Measurements from ENCODE around the gene AGAP2. TPM values are rescaled to one million over a fixed set of nuclear protein-coding genes. Genes with fewer than 3 reads are reported as not detected.
A peak's percentile ranks its signal among the peaks of the same experiment; 100 is the strongest.

Gene AGAP2
- 1 to 10 TPM; 2.0 to 7.3 (median 5.8) TPM for total RNA-seq

- 31 to 48% methylated on average over 34 of the region's 36 CpGs for WGBS, 2 donors
- Histone ChIP-seq H3K4me1 (peaks cover 26 to 50% (median 36%) of the 10 kb centered on the region in 4 donors), H3K27me3 (peaks cover 1 to 50% (median 22%) of the 10 kb centered on the region in 4 donors), H3K27ac (no peak within 1 kb of the TSS), H3K9me3 (no peaks in the 10 kb centered on the region), H3K36me3 (peaks cover 0 to 1% (median 0%) of the 10 kb centered on the region in 4 donors), H3K4me3 (peak within 1 kb of the TSS in 3 of 4 donors; percentile 21 to 38 (median 38))
- TF ChIP-seq EP300 (IDR thresholded peaks at IDR 0.05) = no peak
- DNase-seq (peak in 1 of 2 donors; percentile 72), ATAC-seq (ENCODE audit: low FRiP score in 2 of 2) (no peak)
Observed at GRCh38 chr12:57738661-57739237, at the start of gene AGAP2. TSS of gene AGAP2 (minus strand) at chr12:57738742. CDS start at chr12:57738246, 496 bp downstream.

GRCh38 chr12:57783861-57784260 is 45.3 kb upstream of the AGAP2 start:
- H3K27ac ChIP-seq = no peak overlapping the region
- H3K9me3 ChIP-seq = no peaks in the 10 kb centered on the region
- peak overlapping the region in 2 of 4 donors; percentile 76 to 80 for H3K4me3 ChIP-seq
- no peaks in the 10 kb centered on the region for H3K27me3 ChIP-seq
- TF ChIP-seq POLR2AphosphoS5 (IDR thresholded peaks at IDR 0.05) (no peak), POLR2A (IDR thresholded peaks at IDR 0.05) (no peak), EP300 (IDR thresholded peaks at IDR 0.05) (no peak), CTCF (IDR thresholded peaks at IDR 0.05) (no peak)
- H3K4me1 ChIP-seq = peaks cover 20 to 36% (median 28%) of the 10 kb centered on the region in 4 donors
- H3K36me3 ChIP-seq = peaks cover 6 to 50% (median 33%) of the 10 kb centered on the region in 4 donors
- WGBS, 2 donors = 93 to 97% methylated on average over 11 of the region's 11 CpGs
- DNase-seq (no peak), ATAC-seq (ENCODE audit: low FRiP score in 2 of 2) (no peak)

- H3K27ac ChIP-seq = peak overlapping the region in 3 of 4 donors; percentile 75 to 83 (median 81)
- WGBS, 2 donors = 87 to 91% methylated on average over 12 of the region's 12 CpGs
Observed at GRCh38 chr12:57783466-57783801, 44.9 kb upstream of the AGAP2 start.

GRCh38 chr12:57782608-57783465 is 44.3 kb upstream of the AGAP2 start, which contains the start of gene TSFM:
TSS of gene TSFM (plus strand) at chr12:57782787. CDS start at chr12:57782802, 15 bp downstream.
- peaks cover 6 to 39% (median 26%) of the 10 kb centered on the region in 4 donors for H3K36me3 ChIP-seq
- no peaks in the 10 kb centered on the region for H3K9me3 ChIP-seq
- H3K27ac ChIP-seq = peak within 1 kb of the TSS; percentile 61 to 83 (median 78)
- H3K27me3 ChIP-seq = no peaks in the 10 kb centered on the region
- TF ChIP-seq POLR2A (IDR thresholded peaks at IDR 0.05) (peak; percentile 20 to 78 (median 44)), CTCF (IDR thresholded peaks at IDR 0.05) (peak; percentile 87 to 98 (median 92)), POLR2AphosphoS5 (IDR thresholded peaks at IDR 0.05) (peak; percentile 91 to 98), EP300 (IDR thresholded peaks at IDR 0.05) (peak in 1 of 4 donors; percentile 63)
- peaks cover 20 to 36% (median 28%) of the 10 kb centered on the region in 4 donors for H3K4me1 ChIP-seq
- ATAC-seq (ENCODE audit: low FRiP score in 2 of 2) = peak; percentile 96 to 99
- 1% methylated on average over 25 to 45 of the region's 45 CpGs for WGBS, 2 donors
- peak within 1 kb of the TSS; percentile 76 to 85 (median 79) for H3K4me3 ChIP-seq
- peak; percentile 93 to 96 for DNase-seq

More at GRCh38 chr12:57783466-57783801, 44.9 kb upstream of the AGAP2 start:
- H3K4me1 ChIP-seq = peaks cover 20 to 36% (median 28%) of the 10 kb centered on the region in 4 donors
- peaks cover 6 to 45% (median 31%) of the 10 kb centered on the region in 4 donors for H3K36me3 ChIP-seq
- peak overlapping the region; percentile 76 to 85 (median 79) for H3K4me3 ChIP-seq
- no peaks in the 10 kb centered on the region for H3K27me3 ChIP-seq
- H3K9me3 ChIP-seq = no peaks in the 10 kb centered on the region
- ATAC-seq (ENCODE audit: low FRiP score in 2 of 2) (no peak), DNase-seq (no peak)
- TF ChIP-seq EP300 (IDR thresholded peaks at IDR 0.05) = no peak
- no peak for TF ChIP-seq CTCF (IDR thresholded peaks at IDR 0.05)
- TF ChIP-seq POLR2AphosphoS5 (IDR thresholded peaks at IDR 0.05) = no peak

GRCh38 chr12:57782243-57782607 is 43.7 kb upstream of the AGAP2 start:
- Histone ChIP-seq H3K4me3 (peak overlapping the region in 3 of 4 donors; percentile 76 to 80 (median 78)), H3K4me1 (peaks cover 20 to 36% (median 28%) of the 10 kb centered on the region in 4 donors), H3K27me3 (no peaks in the 10 kb centered on the region), H3K36me3 (peaks cover 6 to 33% (median 20%) of the 10 kb centered on the region in 4 donors), H3K9me3 (no peaks in the 10 kb centered on the region), H3K27ac (peak overlapping the region in 3 of 4 donors; percentile 75 to 83 (median 81))
- no peak for DNase-seq
- no peak for TF ChIP-seq POLR2A (IDR thresholded peaks at IDR 0.05)
- no peak for TF ChIP-seq EP300 (IDR thresholded peaks at IDR 0.05)
- no peak for TF ChIP-seq CTCF (IDR thresholded peaks at IDR 0.05)
- TF ChIP-seq POLR2AphosphoS5 (IDR thresholded peaks at IDR 0.05) = no peak
- 24 to 25% methylated on average over 4 of the region's 4 CpGs for WGBS, 2 donors
- no peak for ATAC-seq (ENCODE audit: low FRiP score in 2 of 2)
